H9 (cell line): Measurements from ENCODE around the gene HTRA3. TPM values are rescaled to one million over a fixed set of nuclear protein-coding genes. Genes with fewer than 3 reads are reported as not detected.

ENCODE experiments used
- DNase-seq: peaks from one replicate; pipeline ENCODE4 v3.0.0-alpha.2; 2017
- H2AFZ ChIP-seq: one replicate; pipeline ENCODE4 v1.6.1; 2013; ENCODE audit warnings: mild to moderate bottlenecking, low read length, control low read depth, moderate library complexity
- H2AK5ac ChIP-seq: 2 replicates; pipeline ENCODE4 v1.6.1; 2013; ENCODE audit warnings: low read length, control low read depth, mixed read lengths; ENCODE audit not compliant: insufficient read length
- H2BK120ac ChIP-seq: one replicate; pipeline ENCODE4 v1.6.1; 2013; ENCODE audit warnings: low read depth, mild to moderate bottlenecking, low read length, control low read depth, inconsistent platforms; ENCODE audit not compliant: poor library complexity, severe bottlenecking
- H2BK12ac ChIP-seq: 2 replicates; pipeline ENCODE4 v1.6.1; 2013; ENCODE audit warnings: low read length, control low read depth, mixed read lengths, low read depth; ENCODE audit not compliant: insufficient read length
- H2BK15ac ChIP-seq: 2 replicates; pipeline ENCODE4 v1.6.1; 2013; ENCODE audit warnings: low read depth, low read length, control low read depth
- H2BK20ac ChIP-seq: one replicate; pipeline ENCODE4 v1.6.1; 2013; ENCODE audit warnings: low read depth, mild to moderate bottlenecking, low read length, control low read depth, inconsistent platforms; ENCODE audit not compliant: poor library complexity, severe bottlenecking
- H2BK5ac ChIP-seq: 2 replicates; pipeline ENCODE4 v1.6.1; 2013; ENCODE audit warnings: low read length, control low read depth, mixed read lengths; ENCODE audit not compliant: insufficient read length
- H3K14ac ChIP-seq: 2 replicates; pipeline ENCODE4 v1.6.1; 2013; ENCODE audit warnings: low read length, control low read depth; ENCODE audit not compliant: insufficient read depth
- H3K18ac ChIP-seq: 2 replicates; pipeline ENCODE4 v1.6.1; 2013; ENCODE audit warnings: low read depth, mild to moderate bottlenecking, mixed read lengths, low read length, control low read depth; ENCODE audit not compliant: insufficient read length
- H3K23ac ChIP-seq: 2 replicates; pipeline ENCODE4 v1.6.1; 2013; ENCODE audit warnings: low read length, control low read depth, mixed read lengths, low read depth; ENCODE audit not compliant: insufficient read length
- H3K23me2 ChIP-seq: 2 replicates; pipeline ENCODE4 v1.6.1; 2013; ENCODE audit warnings: low read depth, mild to moderate bottlenecking, mixed read lengths, low read length, control low read depth; ENCODE audit not compliant: insufficient read length, poor library complexity, severe bottlenecking
- H3K27ac ChIP-seq: 2 replicates; pipeline ENCODE4 v1.5.1; 2013; ENCODE audit warnings: low read length, control low read depth, mixed read lengths, low read depth; ENCODE audit not compliant: insufficient read length
- H3K27me3 ChIP-seq: 2 replicates; pipeline ENCODE4 v1.6.1; 2013; ENCODE audit warnings: low read length, control low read depth, inconsistent platforms; ENCODE audit not compliant: insufficient read depth
- H3K4ac ChIP-seq: 2 replicates; pipeline ENCODE4 v1.6.1; 2013; ENCODE audit warnings: low read depth, mild to moderate bottlenecking, control low read depth, inconsistent platforms, low read length, moderate library complexity
- H3K4me1 ChIP-seq: 2 replicates; pipeline ENCODE4 v1.6.1; 2013; ENCODE audit warnings: low read length, control low read depth, inconsistent platforms; ENCODE audit not compliant: insufficient read depth
- H3K4me2 ChIP-seq: 2 replicates; pipeline ENCODE4 v1.6.1; 2013; ENCODE audit warnings: low read length, control low read depth, mixed read lengths; ENCODE audit not compliant: insufficient read length, insufficient read depth
- H3K56ac ChIP-seq: 2 replicates; pipeline ENCODE4 v1.6.1; 2013; ENCODE audit warnings: low read depth, mild to moderate bottlenecking, mixed read lengths, low read length, control low read depth; ENCODE audit not compliant: insufficient read length
- H3K79me1 ChIP-seq: 2 replicates; pipeline ENCODE4 v1.6.1; 2013; ENCODE audit warnings: low read depth, mild to moderate bottlenecking, moderate library complexity, low read length, control low read depth, inconsistent platforms; ENCODE audit not compliant: insufficient read depth, poor library complexity, severe bottlenecking
- H3K79me2 ChIP-seq: 2 replicates; pipeline ENCODE4 v1.6.1; 2013; ENCODE audit warnings: low read length, control low read depth, inconsistent platforms; ENCODE audit not compliant: insufficient read depth
- H3K9ac ChIP-seq: 2 replicates; pipeline ENCODE4 v1.6.1; 2013; ENCODE audit warnings: low read length, control low read depth, mixed read lengths; ENCODE audit not compliant: insufficient read length; ENCODE audit errors: extremely low read depth
- H3K9me3 ChIP-seq: one replicate; pipeline ENCODE4 v1.6.1; 2013; ENCODE audit warnings: low read depth, low read length, inconsistent platforms; ENCODE audit not compliant: control insufficient read depth
- H3T11ph ChIP-seq: one replicate; pipeline ENCODE4 v1.6.1; 2013; ENCODE audit warnings: mild to moderate bottlenecking, low read length, control low read depth, inconsistent platforms
- H4K20me1 ChIP-seq: one replicate; pipeline ENCODE4 v1.6.1; 2013; ENCODE audit not compliant: control insufficient read depth, insufficient read length, insufficient read depth
- H4K5ac ChIP-seq: 2 replicates; pipeline ENCODE4 v1.6.1; 2013; ENCODE audit warnings: low read depth, mild to moderate bottlenecking, mixed read lengths, low read length, control low read depth; ENCODE audit not compliant: insufficient read length
- H4K8ac ChIP-seq: replicated peaks from 2 replicates; pipeline ENCODE4 v1.6.1; 2013; ENCODE audit warnings: low read length, control low read depth, mixed read lengths, low read depth; ENCODE audit not compliant: insufficient read length
- H4K91ac ChIP-seq: 2 replicates; pipeline ENCODE4 v1.6.1; 2013; ENCODE audit warnings: low read depth, mild to moderate bottlenecking, moderate library complexity, mixed read lengths, low read length, control low read depth; ENCODE audit not compliant: insufficient read length
- H3K27ac Mint-ChIP-seq, 3 experiments: 2 replicates in 2 of 3; 3 replicates in 1 of 3; pipeline ENCODE4 v1.8.0; 2020 to 2021; ENCODE audit warnings: mixed read lengths in 3 of 3, mild to moderate bottlenecking in 1 of 3, moderate library complexity in 1 of 3
- H3K27me3 Mint-ChIP-seq: 2 replicates; pipeline ENCODE4 v1.8.0; 2021; ENCODE audit warnings: low read depth, mild to moderate bottlenecking, moderate library complexity, mixed read lengths
- H3K36me3 Mint-ChIP-seq, 3 experiments: 2 replicates in 2 of 3; 3 replicates in 1 of 3; pipeline ENCODE4 v1.8.0; 2020 to 2021; ENCODE audit warnings: low read depth in 3 of 3, mixed read lengths in 3 of 3; ENCODE audit not compliant: insufficient read depth in 1 of 3
- H3K4me1 Mint-ChIP-seq, 2 experiments: 2 replicates each; pipeline ENCODE4 v1.8.0; 2020; ENCODE audit warnings: mixed read lengths in 2 of 2
- H3K4me3 Mint-ChIP-seq, 2 experiments: 2 replicates in 1 of 2; 3 replicates in 1 of 2; pipeline ENCODE4 v1.8.0; 2020 to 2021; ENCODE audit warnings: mild to moderate bottlenecking in 2 of 2, mixed read lengths in 2 of 2, moderate library complexity in 1 of 2
- H3K9me3 Mint-ChIP-seq, 2 experiments: 2 replicates in 1 of 2; 3 replicates in 1 of 2; pipeline ENCODE4 v1.8.0; 2020; ENCODE audit warnings: mild to moderate bottlenecking in 2 of 2, mixed read lengths in 2 of 2, moderate library complexity in 1 of 2
- WGBS: extraction: QIAGEN DNeasy Blood & Tissue Kit; methylation state at CpG from one replicate; pipeline ENCODE4 v1.1.7; 2013; ENCODE audit warnings: missing lambda C conversion rate, low lambda C conversion rate, mixed read lengths; ENCODE audit not compliant: insufficient read length; ENCODE audit errors: extremely low coverage; 5-methylcytosine and 5-hydroxymethylcytosine counted together
- total RNA-seq: library from RNA; stranded (reverse); gene quantifications from 2 replicates; pipeline ENCODE4 v1.2.1, GENCODE V29; 2021
- TF ChIP-seq, protein P1 (sequence below): fragments of 200-600 bp; sonication (generic); conservative IDR thresholded peaks from 3 replicates; pipeline ENCODE4 v1.8.0; 2021; ENCODE audit warnings: antibody characterized with exemption, mild to moderate bottlenecking

HTRA3 gene
- total RNA-seq, 1 experiment from 2014 or later = 3.0 TPM

DNA sequence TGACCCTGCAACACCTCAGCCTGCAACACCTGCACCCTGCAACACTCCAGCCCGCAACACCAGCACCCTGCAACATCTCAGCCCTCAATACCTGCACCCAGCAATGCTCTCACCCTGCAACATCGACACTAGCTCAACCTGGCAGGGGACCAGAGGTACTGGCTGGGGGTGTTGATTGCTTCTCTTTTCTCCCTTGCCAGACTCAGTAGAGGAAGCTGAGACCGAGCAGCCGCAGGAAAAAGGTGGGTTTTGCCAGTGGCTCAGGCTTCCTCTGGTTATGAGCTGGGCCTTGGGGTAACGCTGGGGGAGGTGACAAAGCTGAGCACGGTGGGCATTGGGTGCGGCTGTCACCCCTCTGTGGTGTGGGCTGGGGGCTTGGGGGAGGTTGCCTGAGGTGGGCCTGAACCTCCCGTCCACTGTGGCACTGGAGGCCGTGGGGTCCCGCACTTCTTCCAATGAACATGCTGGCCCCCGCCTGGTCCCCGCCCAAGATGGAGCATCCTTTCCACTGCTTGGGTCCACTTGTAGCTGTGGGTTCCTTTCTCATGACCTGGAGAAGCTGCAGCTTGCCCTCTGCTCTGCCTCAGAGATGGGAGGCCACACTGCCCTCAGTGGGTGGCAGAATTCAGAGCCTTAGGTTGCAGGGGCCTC is 44.5 kb upstream of the HTRA3 start:
- no peak overlapping the region for H3K9ac ChIP-seq
- Mint-ChIP-seq H3K4me3 (no peak overlapping the region; a peak in 1 of 5 replicates), H3K27ac (peak overlapping the region in 1 of 3 experiments; percentile 91; a peak in 4 of 7 replicates)

More for the DNA sequence above, 44.5 kb upstream of the HTRA3 start:
- H3K4me1 ChIP-seq = peaks cover 4% of the 10 kb centered on the region
- no peak overlapping the region for H2BK12ac ChIP-seq
- no peak overlapping the region for H3K56ac ChIP-seq
- H3K18ac ChIP-seq = no peak overlapping the region
- TF ChIP-seq, protein P1, sequence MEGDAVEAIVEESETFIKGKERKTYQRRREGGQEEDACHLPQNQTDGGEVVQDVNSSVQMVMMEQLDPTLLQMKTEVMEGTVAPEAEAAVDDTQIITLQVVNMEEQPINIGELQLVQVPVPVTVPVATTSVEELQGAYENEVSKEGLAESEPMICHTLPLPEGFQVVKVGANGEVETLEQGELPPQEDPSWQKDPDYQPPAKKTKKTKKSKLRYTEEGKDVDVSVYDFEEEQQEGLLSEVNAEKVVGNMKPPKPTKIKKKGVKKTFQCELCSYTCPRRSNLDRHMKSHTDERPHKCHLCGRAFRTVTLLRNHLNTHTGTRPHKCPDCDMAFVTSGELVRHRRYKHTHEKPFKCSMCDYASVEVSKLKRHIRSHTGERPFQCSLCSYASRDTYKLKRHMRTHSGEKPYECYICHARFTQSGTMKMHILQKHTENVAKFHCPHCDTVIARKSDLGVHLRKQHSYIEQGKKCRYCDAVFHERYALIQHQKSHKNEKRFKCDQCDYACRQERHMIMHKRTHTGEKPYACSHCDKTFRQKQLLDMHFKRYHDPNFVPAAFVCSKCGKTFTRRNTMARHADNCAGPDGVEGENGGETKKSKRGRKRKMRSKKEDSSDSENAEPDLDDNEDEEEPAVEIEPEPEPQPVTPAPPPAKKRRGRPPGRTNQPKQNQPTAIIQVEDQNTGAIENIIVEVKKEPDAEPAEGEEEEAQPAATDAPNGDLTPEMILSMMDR = no peak
- DNase-seq = no peak
- no peak overlapping the region for H2AFZ ChIP-seq
- no peaks in the 10 kb centered on the region for H3K27me3 ChIP-seq
- H3K23me2 ChIP-seq = no peaks in the 10 kb centered on the region
- no peaks in the 10 kb centered on the region for H3K9me3 Mint-ChIP-seq
- H3K4ac ChIP-seq = no peak overlapping the region
- H3K4me2 ChIP-seq = no peak overlapping the region
- no peaks in the 10 kb centered on the region for H3K79me2 ChIP-seq
- H3T11ph ChIP-seq = no peak overlapping the region
- no peaks in the 10 kb centered on the region for H3K79me1 ChIP-seq
- H3K27ac ChIP-seq = no peak overlapping the region
- WGBS = no CpG with 5 or more reads among the region's 12 CpGs
- H2BK15ac ChIP-seq = no peak overlapping the region
- H4K20me1 ChIP-seq = no peaks in the 10 kb centered on the region
- no peak overlapping the region for H2AK5ac ChIP-seq
- no peaks in the 10 kb centered on the region for H3K36me3 Mint-ChIP-seq
- no peak overlapping the region for H3K23ac ChIP-seq
- H3K14ac ChIP-seq = peak overlapping the region; percentile 25; the same call in 1 of the 2 replicates
- H3K9me3 ChIP-seq = no peaks in the 10 kb centered on the region
- H2BK20ac ChIP-seq = no peak overlapping the region
- H2BK120ac ChIP-seq = no peak overlapping the region
- H4K5ac ChIP-seq = no peak overlapping the region
- no peak overlapping the region for H2BK5ac ChIP-seq
- H3K4me1 Mint-ChIP-seq = peaks cover 22% of the 10 kb centered on the region in 2 experiments
- H4K91ac ChIP-seq = no peak overlapping the region
- H4K8ac ChIP-seq = no peak overlapping the region
- no peaks in the 10 kb centered on the region; the same call in 1 of the 2 replicates for H3K27me3 Mint-ChIP-seq
